Activated CD8-positive, alpha-beta memory T cell treated with anti-CD3 and anti-CD28 coated beads, Interleukin-2, amount 50 U/mL, for 24 hours (primary cell): ENCODE data around the gene ZEB1.
"Not testable (repeated sequence)": the region's sequence is repeated elsewhere in the genome, so short reads cannot be mapped to it uniquely, and the experiment has no call there.

Source experiments
- DNase-seq: peaks from one replicate; pipeline ENCODE4 v3.0.0-alpha.2; 2020; ENCODE audit errors: extremely low read depth

The ZEB1 gene

GRCh38 chr10:31366703-31367102 lies 47.7 kb downstream of the ZEB1 start:
- no peak for DNase-seq

- no peak for DNase-seq
Observed at GRCh38 chr10:31368724-31369123, 49.7 kb downstream of the ZEB1 start.

GRCh38 chr10:31372439-31372838 lies 53.4 kb downstream of the ZEB1 start:
- no peak for DNase-seq

- DNase-seq, result no peak
Observed at GRCh38 chr10:31374146-31374696, 55.2 kb downstream of the ZEB1 start.

DNA sequence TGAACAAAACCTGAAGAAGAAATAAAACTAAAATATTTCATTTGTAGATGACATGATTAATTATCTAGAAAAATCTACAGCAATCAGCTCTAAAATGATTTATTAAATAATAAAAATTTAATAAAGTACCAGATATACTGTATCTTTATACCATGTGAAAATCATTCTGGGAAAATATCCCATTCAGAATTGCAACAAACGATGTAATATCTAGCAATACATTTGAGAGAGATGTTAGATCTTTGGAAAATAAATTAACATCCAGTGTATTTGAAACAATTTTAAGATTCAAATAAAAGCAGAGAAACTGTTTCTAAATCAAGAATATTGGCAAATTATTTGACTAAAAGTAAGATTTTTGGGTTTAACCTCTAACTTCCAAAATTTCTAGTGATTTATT lies 62.2 kb downstream of the ZEB1 start:
- DNase-seq, result no peak

DNA sequence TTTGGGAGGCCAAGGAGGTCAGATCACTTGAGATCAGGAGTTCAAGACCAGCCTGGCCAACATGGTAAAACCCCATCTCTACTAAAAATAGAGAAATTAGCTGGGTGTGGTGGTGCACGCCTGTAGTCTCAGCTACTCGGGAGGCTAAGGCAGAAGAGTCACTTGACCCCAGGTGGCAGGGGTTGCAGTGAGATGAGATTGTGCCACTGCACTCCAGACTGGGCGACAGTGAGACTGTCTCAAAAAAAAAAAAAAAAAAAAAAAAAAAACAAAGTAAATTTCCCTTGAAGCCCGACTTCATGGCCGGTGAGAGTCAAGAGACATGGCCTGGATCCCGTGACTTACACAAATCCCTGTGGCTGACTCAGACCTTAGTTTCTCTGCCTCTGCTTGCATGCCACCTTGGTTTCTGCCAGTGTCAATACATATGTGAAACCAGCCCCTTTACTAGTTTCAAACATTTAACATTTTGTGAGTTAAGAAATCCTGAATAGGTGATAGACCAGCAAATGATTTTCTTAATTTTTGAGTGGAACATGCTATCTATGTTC lies 62.8 kb downstream of the ZEB1 start:
- no peak for DNase-seq

- no peak for DNase-seq
Observed at GRCh38 chr10:31383810-31384588, 65.0 kb downstream of the ZEB1 start.

- no peak for DNase-seq
Observed at GRCh38 chr10:31384589-31384949, 65.6 kb downstream of the ZEB1 start.

DNA sequence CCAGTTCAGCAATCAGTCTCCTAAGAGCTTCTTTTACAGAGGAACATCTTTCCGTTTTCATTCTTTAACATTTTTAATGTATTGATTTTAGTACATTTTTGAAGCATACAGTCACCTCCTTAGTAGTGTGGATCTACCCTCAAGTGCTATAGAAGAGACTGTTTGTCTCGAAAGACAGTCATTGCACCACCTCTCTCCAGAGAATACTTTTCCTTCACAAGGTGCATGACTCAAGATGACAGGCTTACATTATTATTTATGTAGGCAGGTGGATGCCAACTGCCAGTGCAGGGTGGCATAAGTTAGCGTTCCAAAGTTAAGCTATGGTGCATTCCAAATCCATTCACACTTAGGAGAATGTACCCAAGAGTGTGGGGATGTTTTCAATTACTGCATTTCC lies 71.8 kb downstream of the ZEB1 start:
- no peak for DNase-seq

GRCh38 chr10:31393844-31394243 lies 74.8 kb downstream of the ZEB1 start:
- no peak for DNase-seq

- DNase-seq, result no peak
Observed at GRCh38 chr10:31395695-31396094, 76.7 kb downstream of the ZEB1 start.

GRCh38 chr10:31396376-31396775 lies 77.4 kb downstream of the ZEB1 start:
- no peak for DNase-seq

DNA sequence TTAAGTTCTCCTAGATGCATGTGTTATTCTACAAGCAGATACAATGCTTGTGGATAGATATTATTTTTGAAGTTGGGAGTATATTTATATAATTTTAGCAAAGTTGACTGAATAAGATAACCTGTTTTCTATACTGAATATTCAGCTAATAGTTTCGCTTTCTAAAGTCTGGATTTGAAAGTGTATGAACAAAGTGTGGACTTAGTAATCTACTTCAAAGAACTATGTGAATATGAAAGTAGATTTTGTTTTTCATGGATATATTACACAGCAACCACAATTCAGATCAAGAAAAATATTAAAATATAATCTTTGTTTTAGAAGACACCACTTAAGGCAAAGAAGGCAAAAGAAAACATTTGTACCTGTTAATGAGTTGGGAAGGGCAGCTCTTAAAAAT lies 78.8 kb downstream of the ZEB1 start:
- DNase-seq, result no peak

DNA sequence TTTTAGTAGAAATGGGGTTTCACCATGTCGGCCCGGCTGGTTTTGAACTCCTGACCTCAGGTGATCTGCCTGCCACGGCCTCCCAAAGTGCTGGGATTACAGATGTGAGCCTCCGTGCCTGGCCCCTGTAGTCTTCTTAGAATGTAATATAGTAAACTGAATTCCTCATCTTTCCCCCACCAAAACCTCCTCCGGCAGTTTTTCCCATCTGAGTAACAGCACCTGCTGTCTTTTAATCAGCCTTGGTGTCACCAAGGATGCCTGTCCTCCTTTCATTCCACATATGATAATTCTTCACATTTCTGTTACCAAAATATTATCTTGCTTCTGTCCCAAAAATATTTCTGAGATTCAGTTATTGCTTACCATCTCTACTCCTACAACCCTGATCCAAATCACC lies 80.2 kb downstream of the ZEB1 start:
- no peak for DNase-seq

- no peak for DNase-seq
Observed at GRCh38 chr10:31399631-31400030, 80.6 kb downstream of the ZEB1 start.

DNA sequence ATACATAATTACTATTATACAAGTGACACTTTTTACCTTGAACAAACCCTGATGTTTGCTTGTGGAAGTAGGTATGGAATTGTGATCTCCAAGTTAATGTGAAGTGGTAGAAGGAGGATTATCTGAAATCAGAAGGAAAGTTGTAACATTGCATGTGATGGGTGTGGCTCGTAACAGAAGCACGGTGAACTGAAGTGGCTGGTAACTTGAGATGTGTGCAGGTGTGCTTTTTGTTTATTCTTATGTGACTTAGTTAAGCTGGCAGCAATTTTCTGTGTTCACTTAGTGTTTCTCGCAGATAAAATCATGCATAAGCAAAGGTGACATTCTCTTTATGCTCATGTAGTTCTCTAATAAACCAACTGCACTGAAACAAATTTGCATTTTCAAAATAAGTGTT lies 82.3 kb downstream of the ZEB1 start:
- no peak for DNase-seq

GRCh38 chr10:31404640-31405039 lies 85.6 kb downstream of the ZEB1 start:
- no peak for DNase-seq

GRCh38 chr10:31405829-31406228 lies 86.8 kb downstream of the ZEB1 start:
- not testable (repeated sequence) for DNase-seq

- not testable (repeated sequence) for DNase-seq
Observed at GRCh38 chr10:31412397-31412796, 93.4 kb downstream of the ZEB1 start.

- no peak for DNase-seq
Observed at GRCh38 chr10:31413325-31413724, 94.3 kb downstream of the ZEB1 start.

DNA sequence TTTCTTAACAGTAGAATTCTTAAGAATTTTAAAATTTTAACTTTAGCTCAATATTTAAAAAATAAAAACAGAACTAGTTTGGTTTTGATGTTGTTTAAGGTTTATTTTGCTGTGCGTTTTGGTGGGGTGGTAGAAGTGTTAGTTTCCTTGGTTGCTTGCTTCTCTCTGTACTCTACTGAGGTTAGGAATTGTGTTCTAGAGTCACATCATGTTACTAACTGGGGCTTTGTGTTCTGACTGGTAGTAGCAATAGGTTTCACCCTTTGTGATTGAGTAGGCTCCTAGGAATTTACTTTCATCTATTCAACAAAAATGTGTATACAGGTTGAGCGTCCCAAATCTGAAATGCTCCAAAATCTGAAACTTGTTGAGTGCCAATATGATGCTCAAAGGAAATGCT lies 99.5 kb downstream of the ZEB1 start:
- DNase-seq, result no peak

DNA sequence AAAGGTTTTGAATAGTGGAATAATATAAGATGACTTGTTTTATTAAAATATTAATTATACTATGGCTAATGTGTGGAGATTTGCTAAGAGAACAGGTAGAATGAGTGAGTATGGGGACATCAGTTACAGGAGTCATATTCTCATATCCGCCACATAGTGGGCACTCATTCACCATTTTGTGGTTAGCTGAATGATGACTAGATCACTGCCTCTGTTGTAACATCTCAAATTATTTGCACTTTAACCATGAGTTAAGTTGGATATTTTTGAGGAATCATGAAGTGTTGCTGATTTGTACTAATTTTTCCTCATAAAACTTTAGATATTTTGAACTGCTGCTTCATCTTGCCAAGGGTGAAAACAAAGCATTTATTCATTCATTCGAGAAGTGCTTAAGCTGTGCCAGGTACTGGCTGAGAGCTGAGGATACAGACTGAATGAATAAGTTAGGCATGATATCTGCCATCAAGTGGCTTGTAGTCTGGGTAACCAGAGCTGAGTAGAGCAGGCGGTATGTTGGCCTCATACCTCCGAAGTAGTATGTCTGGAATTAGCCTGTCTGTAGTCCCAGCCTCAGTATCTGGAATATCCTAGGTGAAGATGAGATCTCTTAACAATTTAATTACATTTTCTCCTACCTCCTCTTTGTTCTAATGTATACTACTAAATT lies 100.5 kb downstream of the ZEB1 start:
- DNase-seq, result no peak

DNA sequence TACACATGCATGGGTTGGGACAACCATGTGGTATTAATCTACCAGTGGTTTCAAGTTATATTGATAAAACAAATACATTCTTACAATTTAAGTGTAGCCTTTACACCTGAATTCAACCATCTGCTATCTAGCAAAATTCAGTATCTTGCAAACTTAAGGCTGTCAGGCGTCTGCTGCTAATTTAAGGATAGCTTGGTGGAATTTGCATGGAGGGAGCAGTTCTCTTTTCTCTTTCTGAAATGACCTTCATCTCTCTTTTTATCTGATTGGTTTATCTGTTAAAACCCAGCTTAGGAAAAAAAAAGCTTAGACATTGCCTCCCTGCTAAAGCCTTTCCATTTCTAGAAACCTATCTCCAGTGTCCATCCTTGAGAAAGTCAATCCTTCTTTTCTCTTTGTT lies 102.3 kb downstream of the ZEB1 start:
- no peak for DNase-seq
